ENCODE results near the gene BCAS1. TPM values are rescaled to one million over a fixed set of nuclear protein-coding genes. Genes with fewer than 3 reads are reported as not detected.

The BCAS1 gene
- total RNA-seq, 1 donor from 2014 or later = under 0.01 TPM

- DNase-seq (ENCODE audit: low read depth) = no peak
- no peak for TF ChIP-seq CTCF (conservative IDR thresholded peaks at IDR 0.05; ENCODE audit: low read depth, low read length)
- H3K4me3 ChIP-seq (ENCODE audit: low read depth, low read length) = no peak overlapping the region
Observed at GRCh38 chr20:53994088-53994487, 76.3 kb downstream of the BCAS1 start.

- DNase-seq (ENCODE audit: low read depth) = no peak
- H3K4me3 ChIP-seq (ENCODE audit: low read depth, low read length) = no peak overlapping the region
- no peak for TF ChIP-seq CTCF (conservative IDR thresholded peaks at IDR 0.05; ENCODE audit: low read depth, low read length)
Observed at GRCh38 chr20:53993310-53993709, 77.1 kb downstream of the BCAS1 start.

- H3K4me3 ChIP-seq (ENCODE audit: low read depth, low read length) = no peak overlapping the region
- DNase-seq (ENCODE audit: low read depth) = no peak
- no peak for TF ChIP-seq CTCF (conservative IDR thresholded peaks at IDR 0.05; ENCODE audit: low read depth, low read length)
Observed at GRCh38 chr20:53990768-53991450, 79.5 kb downstream of the BCAS1 start.

GRCh38 chr20:53990003-53990402 is 80.4 kb downstream of the BCAS1 start:
- no peak overlapping the region for H3K4me3 ChIP-seq (ENCODE audit: low read depth, low read length)
- no peak for TF ChIP-seq CTCF (conservative IDR thresholded peaks at IDR 0.05; ENCODE audit: low read depth, low read length)
- DNase-seq (ENCODE audit: low read depth) = no peak

- TF ChIP-seq CTCF (conservative IDR thresholded peaks at IDR 0.05; ENCODE audit: low read depth, low read length) = no peak
- H3K4me3 ChIP-seq (ENCODE audit: low read depth, low read length) = no peak overlapping the region
- no peak for DNase-seq (ENCODE audit: low read depth)
Observed at GRCh38 chr20:53989401-53989800, 81.0 kb downstream of the BCAS1 start.

- no peak overlapping the region for H3K4me3 ChIP-seq (ENCODE audit: low read depth, low read length)
- TF ChIP-seq CTCF (conservative IDR thresholded peaks at IDR 0.05; ENCODE audit: low read depth, low read length) = no peak
- DNase-seq (ENCODE audit: low read depth) = no peak
Observed at GRCh38 chr20:53986037-53986650, 84.2 kb downstream of the BCAS1 start.

GRCh38 chr20:53985150-53985518 is 85.3 kb downstream of the BCAS1 start:
- H3K4me3 ChIP-seq (ENCODE audit: low read depth, low read length) = no peak overlapping the region
- no peak for TF ChIP-seq CTCF (conservative IDR thresholded peaks at IDR 0.05; ENCODE audit: low read depth, low read length)
- no peak for DNase-seq (ENCODE audit: low read depth)
